Measurements from ENCODE around the gene LCE1F.

LCE1F gene

GRCh38 chr1:152777510-152778137 is 2.7 kb downstream of the LCE1F start:
- DNase-seq: no peak

GRCh38 chr1:152783095-152783494 is 8.2 kb downstream of the LCE1F start:
- no peak for DNase-seq

- DNase-seq: no peak
These were observed 11.1 kb downstream of the LCE1F start, which contains the start of gene LCE1E for GRCh38 chr1:152786077-152786476. Gene LCE1E, plus strand, starts transcription at chr1:152786257. Its CDS starts 1,043 bp downstream, at chr1:152787300.

GRCh38 chr1:152795686-152796085 is 20.7 kb downstream of the LCE1F start:
- no peak for DNase-seq

DNA sequence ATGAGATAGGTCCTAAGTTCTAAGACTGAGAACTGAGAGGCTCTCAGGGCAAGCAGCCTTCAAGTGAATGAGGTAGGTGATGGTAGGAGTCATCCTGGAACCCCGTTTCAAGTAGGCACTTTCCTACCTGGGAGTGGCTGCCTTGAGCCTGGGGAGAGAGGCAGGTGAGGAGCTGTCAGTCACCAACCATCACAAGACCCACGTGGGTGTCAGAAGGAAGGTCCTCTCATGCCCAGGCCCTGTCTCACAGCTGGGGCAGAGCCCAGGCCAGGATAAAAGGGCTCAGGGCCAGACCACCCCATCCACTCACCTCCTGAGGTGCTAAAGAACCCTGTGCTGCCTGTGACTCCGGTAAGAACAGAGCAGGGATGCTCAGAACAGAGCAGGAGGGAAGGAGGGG is 21.5 kb downstream of the LCE1F start, which contains the start of gene LCE1D:
Gene LCE1D, plus strand, starts transcription at position 301 of the 400 bp plus-strand sequence. CDS start 1,074 bp downstream, outside the sequence.
- DNase-seq: no peak

GRCh38 chr1:152801333-152801732 is 26.4 kb downstream of the LCE1F start:
- DNase-seq: no peak

GRCh38 chr1:152806576-152806975 is 31.6 kb downstream of the LCE1F start, which contains the start of gene LCE1C:
Gene LCE1C, minus strand, starts transcription at chr1:152806651. Its CDS starts 1,173 bp downstream, at chr1:152805478.
- DNase-seq: no peak

DNA sequence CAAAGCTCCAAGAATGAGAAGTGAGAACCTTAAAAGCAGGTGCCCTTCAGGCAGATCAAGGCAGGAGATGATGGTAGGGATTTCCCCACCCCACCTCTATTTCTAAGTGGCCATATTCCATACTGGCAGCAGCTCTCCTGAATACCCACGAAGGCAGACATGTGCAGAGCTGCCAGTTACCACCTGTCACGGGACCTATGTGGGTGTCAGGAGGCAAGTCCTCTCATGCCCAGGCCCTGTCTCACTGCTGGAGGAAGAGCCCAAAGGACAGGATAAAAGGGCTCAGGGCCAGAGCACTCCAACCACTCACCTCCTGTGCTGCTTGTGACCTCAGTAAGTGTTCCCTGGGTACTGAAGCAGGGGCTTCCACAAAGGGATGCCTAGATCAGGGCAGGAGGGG is 36.1 kb downstream of the LCE1F start:
- no peak for DNase-seq

- DNase-seq: no peak
These were observed 36.7 kb downstream of the LCE1F start, which contains the start of gene LCE1B for GRCh38 chr1:152811671-152812070. Gene LCE1B, plus strand, starts transcription at chr1:152811971. Its CDS starts 476 bp downstream, at chr1:152812447.

- DNase-seq: no peak
These were observed 42.4 kb downstream of the LCE1F start for GRCh38 chr1:152817309-152817708.

GRCh38 chr1:152823294-152823693 is 48.4 kb downstream of the LCE1F start:
- no peak for DNase-seq

DNA sequence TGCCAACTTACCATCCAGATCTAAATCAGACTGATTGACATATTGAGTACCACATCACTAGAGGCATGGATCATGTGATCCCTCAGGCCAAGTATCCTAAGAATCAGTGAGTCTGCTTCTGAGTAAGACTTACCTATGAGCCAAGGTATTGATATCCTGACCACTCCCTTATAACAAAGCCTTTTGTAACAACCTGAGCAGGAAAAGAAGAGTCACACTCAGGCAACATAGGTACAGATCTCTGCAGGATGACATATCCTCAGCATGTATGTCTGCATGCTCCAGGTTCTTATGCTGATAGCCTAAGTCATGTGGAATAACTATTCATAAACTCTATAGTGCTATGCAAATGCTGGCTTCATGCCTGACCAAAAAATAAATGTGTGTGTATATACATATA is 50.0 kb downstream of the LCE1F start:
- DNase-seq: no peak

All from NCI-H1436 (cell line).